ENCODE data around the gene ZNF398.
A peak's percentile ranks its signal among the peaks of the same experiment; 100 is the strongest.

ZNF398 gene

GRCh38 chr7:149125863-149126661 is 21.2 kb upstream of the ZNF398 start, which contains the start of gene ZNF425 (continued):
- TF ChIP-seq PRDM2 (tag by site-specific recombination; IDR thresholded peaks at IDR 0.05; ENCODE audit: borderline replicate concordance) (peak; percentile 77; the same call in 1 of the 2 replicates), ZNF211 (tag by site-specific recombination; IDR thresholded peaks at IDR 0.05; ENCODE audit: low read depth) (no peak), WT1 (tag by site-specific recombination; IDR thresholded peaks at IDR 0.05) (no peak; the same call in none of the 2 replicates), ZNF571 (tag by site-specific recombination; IDR thresholded peaks at IDR 0.05) (no peak), ZNF747 (tag by site-specific recombination; IDR thresholded peaks at IDR 0.05) (no peak), GLI2 (tag by site-specific recombination; IDR thresholded peaks at IDR 0.05; ENCODE audit: borderline replicate concordance, low read depth) (no peak), ZNF670 (tag by site-specific recombination; IDR thresholded peaks at IDR 0.05; ENCODE audit: low read depth) (no peak), ZFP41 (tag by site-specific recombination; IDR thresholded peaks at IDR 0.05; ENCODE audit: borderline replicate concordance) (0 out of 2 replicates have a peak, but pooled peaks have one; percentile 34), CTCF (tag by site-specific recombination; IDR thresholded peaks at IDR 0.05) (peak; percentile 100), ZNF37A (tag by site-specific recombination; IDR thresholded peaks at IDR 0.05) (no peak), ZNF561 (tag by site-specific recombination; IDR thresholded peaks at IDR 0.05; ENCODE audit: borderline replicate concordance) (peak; percentile 43; the same call in 1 of the 2 replicates), ZNF221 (tag by site-specific recombination; IDR thresholded peaks at IDR 0.05; ENCODE audit: borderline replicate concordance) (no peak), ZNF23 (tag by site-specific recombination; IDR thresholded peaks at IDR 0.05; ENCODE audit: borderline replicate concordance) (no peak), KLF17 (tag by site-specific recombination; IDR thresholded peaks at IDR 0.05) (peak; percentile 75), ZNF585B (tag by site-specific recombination; IDR thresholded peaks at IDR 0.05) (no peak), ZNF341 (tag by site-specific recombination; IDR thresholded peaks at IDR 0.05; ENCODE audit: low read depth) (peak; percentile 93), ZNF830 (tag by site-specific recombination; IDR thresholded peaks at IDR 0.05; ENCODE audit: low read depth) (no peak), ZNF518A (tag by site-specific recombination; conservative IDR thresholded peaks at IDR 0.05; ENCODE audit: low read depth) (peak; percentile 34), ZBTB21 (tag by site-specific recombination; IDR thresholded peaks at IDR 0.05) (no peak), SCRT1 (tag by site-specific recombination; IDR thresholded peaks at IDR 0.05; ENCODE audit: borderline replicate concordance) (no peak), HOXC10 (CRISPR knock-in tag; IDR thresholded peaks at IDR 0.05) (no peak), MEIS1 (CRISPR knock-in tag; IDR thresholded peaks at IDR 0.05; ENCODE audit: borderline replicate concordance) (no peak), ZNF112 (tag by site-specific recombination; IDR thresholded peaks at IDR 0.05) (no peak), ZNF768 (tag by site-specific recombination; IDR thresholded peaks at IDR 0.05) (0 out of 2 replicates have a peak, but pooled peaks have one; percentile 3), ZFP3 (tag by site-specific recombination; IDR thresholded peaks at IDR 0.05; ENCODE audit: low read depth) (no peak), ZBTB20 (tag by site-specific recombination; IDR thresholded peaks at IDR 0.05) (peak; percentile 91)

Measured in HEK293 (cell line).